SH-SY5Y (cell line): ENCODE measurements around the gene KLHL17.

Experiments used
- GATA2 ChIP-seq: IDR thresholded peaks from 2 replicates; pipeline ENCODE4 v1.6.1; 2011; ENCODE audit warnings: mild to moderate bottlenecking, low read depth, low read length
- GATA3 ChIP-seq: IDR thresholded peaks from 2 replicates; pipeline ENCODE4 v1.6.1; 2011; ENCODE audit warnings: low read depth, mild to moderate bottlenecking, low read length, moderate library complexity

GRCh38 chr1:910881-911721 lies 49.3 kb upstream of the KLHL17 start:
- TF ChIP-seq GATA2: no peak
- no peak for TF ChIP-seq GATA3
